Measurements from ENCODE around the gene ZNF398. TPM values are rescaled to one million over a fixed set of nuclear protein-coding genes. Genes with fewer than 3 reads are reported as not detected.
"Not testable (repeated sequence)": the region's sequence is repeated elsewhere in the genome, so short reads cannot be mapped to it uniquely, and the experiment has no call there.

Gene ZNF398
- polyA plus RNA-seq, 1 donor from 2014 or later, result 8.6 TPM

DNA sequence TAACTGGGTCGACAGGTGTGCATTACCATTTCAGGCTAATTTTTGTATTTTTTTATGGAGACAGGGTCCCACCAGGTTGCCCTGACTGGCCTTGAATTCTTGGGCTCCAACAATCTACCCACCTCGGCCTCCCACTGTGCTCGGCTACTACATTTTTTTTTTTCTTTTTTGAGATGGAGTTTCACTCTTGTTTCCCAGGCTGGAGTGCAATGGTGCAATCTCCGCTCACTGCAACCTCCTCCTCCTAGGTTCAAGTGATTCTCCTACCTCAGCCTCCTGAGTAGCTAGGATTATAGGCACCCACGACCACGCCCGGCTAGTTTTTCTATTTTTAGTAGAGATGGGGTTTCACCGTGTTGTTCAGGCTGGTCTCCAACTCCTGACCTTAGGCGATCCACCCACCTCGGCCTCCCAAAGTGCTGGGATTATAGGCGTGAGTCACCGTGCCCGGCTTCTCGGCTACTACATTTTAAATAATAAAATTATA, 2.8 kb upstream of the ZNF398 start:
- H3K4me3 ChIP-seq (ENCODE audit: low read length); H4K20me1 ChIP-seq (ENCODE audit: insufficient read depth); H3K9ac ChIP-seq (ENCODE audit: low read length): not testable (repeated sequence)

DNA sequence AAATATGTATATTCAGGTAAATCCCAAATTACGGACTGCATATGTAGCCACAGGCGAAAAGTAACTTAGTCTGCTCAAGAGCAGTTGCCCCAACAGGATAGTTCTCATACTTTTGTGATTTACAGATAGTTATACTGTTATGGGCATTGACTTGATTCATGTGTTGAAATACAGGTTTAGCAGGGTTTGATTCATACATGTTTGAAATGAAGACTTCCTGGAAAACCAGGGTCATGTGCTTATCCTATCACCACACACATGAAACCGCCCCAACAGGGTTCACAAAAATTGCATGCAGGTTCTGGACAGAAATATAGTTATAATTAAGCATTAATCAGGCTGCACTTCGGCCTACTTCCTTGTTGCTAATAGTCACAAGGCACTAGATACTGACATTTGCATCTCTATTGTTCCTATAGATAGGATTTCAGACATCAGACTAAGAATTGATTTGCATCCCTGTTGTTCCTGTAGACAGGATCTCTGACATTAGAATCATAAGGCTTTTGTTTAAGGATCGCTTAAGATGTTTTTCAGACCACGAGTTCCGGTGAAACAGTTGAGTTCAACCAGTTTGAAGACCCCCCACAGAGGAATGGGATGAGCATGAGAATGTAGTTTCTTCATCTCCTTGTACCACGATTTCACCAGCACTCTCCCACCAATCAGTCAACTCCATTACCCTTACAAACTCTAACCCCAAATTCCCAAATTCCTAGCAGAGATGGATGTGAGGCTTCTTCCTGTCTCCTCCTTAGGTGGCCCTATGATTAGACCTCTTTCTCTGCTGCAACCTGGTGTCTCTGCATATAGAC, 2.0 kb upstream of the ZNF398 start:
- Histone ChIP-seq H3K9me2 (ENCODE audit: insufficient read depth, low read length) (no peaks in the 10 kb centered on the region), H3F3A (ENCODE audit: insufficient read depth, low read length, poor library complexity, severe bottlenecking) (peaks cover 4% of the 10 kb centered on the region), H2AFZ (ENCODE audit: low read depth, low read length) (no peak overlapping the region), H4K20me1 (ENCODE audit: insufficient read depth) (no peaks in the 10 kb centered on the region), H3K9me3 (ENCODE audit: low read length) (no peaks in the 10 kb centered on the region), H3K79me2 (replicated peaks; ENCODE audit: insufficient read depth, low read length) (peaks cover 18% of the 10 kb centered on the region), H3K36me3 (ENCODE audit: insufficient read depth, low read length) (no peaks in the 10 kb centered on the region), H3K27me3 (ENCODE audit: insufficient read depth, low read depth, low read length) (no peaks in the 10 kb centered on the region), H3K9ac (ENCODE audit: low read length) (no peak overlapping the region), H3K27ac (ENCODE audit: low read length) (no peak overlapping the region), H3K4me3 (ENCODE audit: low read length) (no peak overlapping the region), H3K4me2 (ENCODE audit: low read length) (no peak overlapping the region)
- TF ChIP-seq RAD21 (conservative IDR thresholded peaks at IDR 0.05) (no peak), EZH2 (IDR thresholded peaks at IDR 0.05; ENCODE audit: borderline replicate concordance, insufficient read depth, low read length, poor library complexity, severe bottlenecking) (no peak), EP300 (conservative IDR thresholded peaks at IDR 0.05; ENCODE audit: poor library complexity, severe bottlenecking) (no peak), POLR2AphosphoS5 (IDR thresholded peaks at IDR 0.05) (no peak), TAF1 (IDR thresholded peaks at IDR 0.05; ENCODE audit: low read depth) (no peak), SMC3 (conservative IDR thresholded peaks at IDR 0.05; ENCODE audit: poor library complexity) (no peak)
- TF ChIP-seq, protein P1, sequence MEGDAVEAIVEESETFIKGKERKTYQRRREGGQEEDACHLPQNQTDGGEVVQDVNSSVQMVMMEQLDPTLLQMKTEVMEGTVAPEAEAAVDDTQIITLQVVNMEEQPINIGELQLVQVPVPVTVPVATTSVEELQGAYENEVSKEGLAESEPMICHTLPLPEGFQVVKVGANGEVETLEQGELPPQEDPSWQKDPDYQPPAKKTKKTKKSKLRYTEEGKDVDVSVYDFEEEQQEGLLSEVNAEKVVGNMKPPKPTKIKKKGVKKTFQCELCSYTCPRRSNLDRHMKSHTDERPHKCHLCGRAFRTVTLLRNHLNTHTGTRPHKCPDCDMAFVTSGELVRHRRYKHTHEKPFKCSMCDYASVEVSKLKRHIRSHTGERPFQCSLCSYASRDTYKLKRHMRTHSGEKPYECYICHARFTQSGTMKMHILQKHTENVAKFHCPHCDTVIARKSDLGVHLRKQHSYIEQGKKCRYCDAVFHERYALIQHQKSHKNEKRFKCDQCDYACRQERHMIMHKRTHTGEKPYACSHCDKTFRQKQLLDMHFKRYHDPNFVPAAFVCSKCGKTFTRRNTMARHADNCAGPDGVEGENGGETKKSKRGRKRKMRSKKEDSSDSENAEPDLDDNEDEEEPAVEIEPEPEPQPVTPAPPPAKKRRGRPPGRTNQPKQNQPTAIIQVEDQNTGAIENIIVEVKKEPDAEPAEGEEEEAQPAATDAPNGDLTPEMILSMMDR (IDR thresholded peaks at IDR 0.05; ENCODE audit: poor library complexity, severe bottlenecking), result no peak

More for the DNA sequence above, 2.8 kb upstream of the ZNF398 start:
- H3F3A ChIP-seq (ENCODE audit: insufficient read depth, low read length, poor library complexity, severe bottlenecking); H3K9me3 ChIP-seq (ENCODE audit: low read length); H3K27ac ChIP-seq (ENCODE audit: low read length); H3K27me3 ChIP-seq (ENCODE audit: insufficient read depth, low read depth, low read length); H3K36me3 ChIP-seq (ENCODE audit: insufficient read depth, low read length); H3K9me2 ChIP-seq (ENCODE audit: insufficient read depth, low read length); H2AFZ ChIP-seq (ENCODE audit: low read depth, low read length); H3K4me2 ChIP-seq (ENCODE audit: low read length): not testable (repeated sequence)
- H3K79me2 ChIP-seq (replicated peaks; ENCODE audit: insufficient read depth, low read length), result peaks cover 10% of the 10 kb centered on the region

DNA sequence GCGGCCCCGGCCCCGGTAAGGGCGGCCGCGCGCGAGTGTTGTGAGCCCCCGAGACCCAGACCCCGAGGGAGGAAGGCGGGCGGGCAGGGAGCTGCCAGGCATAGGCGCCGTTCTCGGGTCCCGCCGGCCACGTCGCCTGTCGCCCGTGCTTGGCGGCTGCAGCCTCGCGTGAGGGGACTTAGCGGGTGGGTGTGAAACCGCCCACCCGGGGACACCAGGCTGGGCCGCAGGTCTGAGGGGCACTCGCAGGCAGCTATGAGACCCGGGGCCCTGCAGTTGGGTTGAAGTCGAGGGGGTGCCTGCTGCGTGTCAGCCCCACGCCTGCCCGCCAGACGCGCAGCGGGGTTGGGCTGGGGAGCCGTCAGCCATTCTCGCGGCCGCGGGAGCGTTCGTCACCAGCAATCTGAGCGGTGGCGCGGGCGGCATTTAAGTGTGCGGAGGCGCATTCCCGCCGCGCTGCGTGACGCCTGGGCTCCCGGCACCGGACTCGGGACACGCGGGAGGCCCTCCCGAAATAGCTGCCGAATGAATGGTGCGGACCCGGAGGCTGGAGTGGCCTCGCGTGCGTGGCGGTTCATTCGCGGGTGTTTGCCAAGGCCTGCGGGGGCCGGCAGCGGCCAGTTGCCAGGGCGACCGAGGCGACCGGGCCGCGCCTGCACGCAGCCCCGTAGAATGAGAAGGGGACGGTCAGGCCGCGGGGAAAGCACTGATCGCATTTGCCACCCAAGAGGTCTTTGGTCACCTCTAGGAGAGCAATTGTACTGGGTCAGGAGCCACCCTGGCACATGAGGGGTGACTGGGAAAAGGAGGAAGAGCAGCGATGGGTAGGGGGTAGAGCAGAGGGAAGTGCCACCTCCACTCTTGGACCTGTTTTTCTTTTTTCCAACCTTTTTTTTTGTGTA, 750 bp downstream of the ZNF398 start:
- no peaks in the 10 kb centered on the region for H3K36me3 ChIP-seq (ENCODE audit: insufficient read depth, low read length)
- H3K9me2 ChIP-seq (ENCODE audit: insufficient read depth, low read length), result no peaks in the 10 kb centered on the region
- H3K79me2 ChIP-seq (replicated peaks; ENCODE audit: insufficient read depth, low read length), result peaks cover 35% of the 10 kb centered on the region
- no peaks in the 10 kb centered on the region for H4K20me1 ChIP-seq (ENCODE audit: insufficient read depth)
- no peak for TF ChIP-seq RAD21 (conservative IDR thresholded peaks at IDR 0.05)
- TF ChIP-seq, protein P1 (IDR thresholded peaks at IDR 0.05; ENCODE audit: poor library complexity, severe bottlenecking), result no peak
- no peak for TF ChIP-seq EZH2 (IDR thresholded peaks at IDR 0.05; ENCODE audit: borderline replicate concordance, insufficient read depth, low read length, poor library complexity, severe bottlenecking)
- peak; percentile 13 for TF ChIP-seq EP300 (conservative IDR thresholded peaks at IDR 0.05; ENCODE audit: poor library complexity, severe bottlenecking)
- TF ChIP-seq SMC3 (conservative IDR thresholded peaks at IDR 0.05; ENCODE audit: poor library complexity), result no peak
- no peak for TF ChIP-seq TAF1 (IDR thresholded peaks at IDR 0.05; ENCODE audit: low read depth)
- TF ChIP-seq, protein P2, sequence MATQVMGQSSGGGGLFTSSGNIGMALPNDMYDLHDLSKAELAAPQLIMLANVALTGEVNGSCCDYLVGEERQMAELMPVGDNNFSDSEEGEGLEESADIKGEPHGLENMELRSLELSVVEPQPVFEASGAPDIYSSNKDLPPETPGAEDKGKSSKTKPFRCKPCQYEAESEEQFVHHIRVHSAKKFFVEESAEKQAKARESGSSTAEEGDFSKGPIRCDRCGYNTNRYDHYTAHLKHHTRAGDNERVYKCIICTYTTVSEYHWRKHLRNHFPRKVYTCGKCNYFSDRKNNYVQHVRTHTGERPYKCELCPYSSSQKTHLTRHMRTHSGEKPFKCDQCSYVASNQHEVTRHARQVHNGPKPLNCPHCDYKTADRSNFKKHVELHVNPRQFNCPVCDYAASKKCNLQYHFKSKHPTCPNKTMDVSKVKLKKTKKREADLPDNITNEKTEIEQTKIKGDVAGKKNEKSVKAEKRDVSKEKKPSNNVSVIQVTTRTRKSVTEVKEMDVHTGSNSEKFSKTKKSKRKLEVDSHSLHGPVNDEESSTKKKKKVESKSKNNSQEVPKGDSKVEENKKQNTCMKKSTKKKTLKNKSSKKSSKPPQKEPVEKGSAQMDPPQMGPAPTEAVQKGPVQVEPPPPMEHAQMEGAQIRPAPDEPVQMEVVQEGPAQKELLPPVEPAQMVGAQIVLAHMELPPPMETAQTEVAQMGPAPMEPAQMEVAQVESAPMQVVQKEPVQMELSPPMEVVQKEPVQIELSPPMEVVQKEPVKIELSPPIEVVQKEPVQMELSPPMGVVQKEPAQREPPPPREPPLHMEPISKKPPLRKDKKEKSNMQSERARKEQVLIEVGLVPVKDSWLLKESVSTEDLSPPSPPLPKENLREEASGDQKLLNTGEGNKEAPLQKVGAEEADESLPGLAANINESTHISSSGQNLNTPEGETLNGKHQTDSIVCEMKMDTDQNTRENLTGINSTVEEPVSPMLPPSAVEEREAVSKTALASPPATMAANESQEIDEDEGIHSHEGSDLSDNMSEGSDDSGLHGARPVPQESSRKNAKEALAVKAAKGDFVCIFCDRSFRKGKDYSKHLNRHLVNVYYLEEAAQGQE (IDR thresholded peaks at IDR 0.05; ENCODE audit: borderline replicate concordance), result no peak
- peak; percentile 40 for TF ChIP-seq POLR2AphosphoS5 (IDR thresholded peaks at IDR 0.05)
- TF ChIP-seq MXI1 (conservative IDR thresholded peaks at IDR 0.05; ENCODE audit: poor library complexity, severe bottlenecking), result peak; percentile 77
- no peaks in the 10 kb centered on the region for H3K27me3 ChIP-seq (ENCODE audit: insufficient read depth, low read depth, low read length)
- peaks cover 4% of the 10 kb centered on the region for H3F3A ChIP-seq (ENCODE audit: insufficient read depth, low read length, poor library complexity, severe bottlenecking)
- peak overlapping the region; percentile 94 for H3K9ac ChIP-seq (ENCODE audit: low read length)
- peak overlapping the region; percentile 98 for H3K4me3 ChIP-seq (ENCODE audit: low read length)
- peak overlapping the region; percentile 92 for H3K27ac ChIP-seq (ENCODE audit: low read length)
- H3K4me2 ChIP-seq (ENCODE audit: low read length), result peak overlapping the region; percentile 69
- no peaks in the 10 kb centered on the region for H3K9me3 ChIP-seq (ENCODE audit: low read length)
- peak overlapping the region; percentile 80 for H2AFZ ChIP-seq (ENCODE audit: low read depth, low read length)
